HFFc6 (cell line): Measurements from ENCODE around the gene CDC42BPG. TPM values are rescaled to one million over a fixed set of nuclear protein-coding genes. Genes with fewer than 3 reads are reported as not detected.

Experiments used
- DNase-seq: peaks from one replicate; pipeline ENCODE4 v3.0.0-alpha.2; 2018
- H3K27ac Mint-ChIP-seq: 2 replicates; pipeline ENCODE4 v1.8.0; 2020; ENCODE audit warnings: mild to moderate bottlenecking, mixed read lengths
- H3K27me3 Mint-ChIP-seq: 2 replicates; pipeline ENCODE4 v1.8.0; 2021; ENCODE audit warnings: mild to moderate bottlenecking, moderate library complexity, mixed read lengths; ENCODE audit not compliant: insufficient read depth
- H3K36me3 Mint-ChIP-seq: 2 replicates; pipeline ENCODE4 v1.8.0; 2021; ENCODE audit warnings: low read depth, mixed read lengths
- H3K4me1 Mint-ChIP-seq: 2 replicates; pipeline ENCODE4 v1.8.0; 2020; ENCODE audit warnings: low read depth, mixed read lengths
- H3K4me3 Mint-ChIP-seq: 2 replicates; pipeline ENCODE4 v1.8.0; 2020; ENCODE audit warnings: mild to moderate bottlenecking, moderate library complexity, mixed read lengths
- H3K9me3 Mint-ChIP-seq: 2 replicates; pipeline ENCODE4 v1.8.0; 2020; ENCODE audit warnings: mild to moderate bottlenecking, mixed read lengths
- CTCF ChIP-seq: fragments of 200-600 bp; sonication (generic); IDR thresholded peaks from 2 replicates; pipeline ENCODE4 v1.5.0; 2021; ENCODE audit warnings: antibody characterized with exemption, mild to moderate bottlenecking
- total RNA-seq, 6 experiments: library from RNA; stranded (reverse); fragmentation: NEBNext Ultra II Directional; extraction: Animal tissue kit (Norgen Biotek cat#: 25700); gene quantifications; 2 replicates in 1 of 6; 3 replicates in 5 of 6; pipeline ENCODE4 v1.2.3, GENCODE V29; 2021

Gene CDC42BPG
- total RNA-seq, 6 experiments from 2014 or later, result 0.02 to 0.21 (median 0.05) TPM; not detected in 1

- peaks cover 32% of the 10 kb centered on the region for H3K36me3 Mint-ChIP-seq
- no peak for TF ChIP-seq CTCF
- no peaks in the 10 kb centered on the region for H3K9me3 Mint-ChIP-seq
- H3K27ac Mint-ChIP-seq, result peak within 1 kb of the TSS; percentile 98
- H3K4me1 Mint-ChIP-seq, result peaks cover 35% of the 10 kb centered on the region
- H3K4me3 Mint-ChIP-seq, result peak within 1 kb of the TSS; percentile 99
- peak; percentile 100 for DNase-seq
- peaks cover 8% of the 10 kb centered on the region for H3K27me3 Mint-ChIP-seq
These were observed 65.8 kb downstream of the CDC42BPG start, which contains the start of gene SF1 for GRCh38 chr11:64778473-64779298. SF1 (minus strand) TSS chr11:64778542; CDS start chr11:64778392, 150 bp downstream.

DNA sequence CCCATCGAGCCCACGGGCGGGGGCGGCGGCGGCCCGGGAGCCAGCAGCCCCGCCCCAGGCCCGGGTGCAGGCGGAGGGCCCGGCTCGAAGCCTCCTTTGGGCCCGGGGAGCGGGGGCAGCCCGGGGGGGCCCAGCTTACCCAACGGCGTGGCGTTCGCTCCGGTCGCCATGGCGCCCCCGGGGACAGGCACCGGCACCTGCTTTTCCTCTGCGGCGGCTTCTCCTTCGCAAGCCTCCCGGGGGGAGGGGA is 66.3 kb downstream of the CDC42BPG start:
- DNase-seq, result no peak
- H3K27ac Mint-ChIP-seq, result peak overlapping the region; percentile 98
- peaks cover 8% of the 10 kb centered on the region for H3K27me3 Mint-ChIP-seq
- TF ChIP-seq CTCF, result no peak
- H3K9me3 Mint-ChIP-seq, result no peaks in the 10 kb centered on the region
- peak overlapping the region; percentile 95 for H3K4me3 Mint-ChIP-seq
- H3K4me1 Mint-ChIP-seq, result peaks cover 35% of the 10 kb centered on the region
- peaks cover 38% of the 10 kb centered on the region for H3K36me3 Mint-ChIP-seq

DNA sequence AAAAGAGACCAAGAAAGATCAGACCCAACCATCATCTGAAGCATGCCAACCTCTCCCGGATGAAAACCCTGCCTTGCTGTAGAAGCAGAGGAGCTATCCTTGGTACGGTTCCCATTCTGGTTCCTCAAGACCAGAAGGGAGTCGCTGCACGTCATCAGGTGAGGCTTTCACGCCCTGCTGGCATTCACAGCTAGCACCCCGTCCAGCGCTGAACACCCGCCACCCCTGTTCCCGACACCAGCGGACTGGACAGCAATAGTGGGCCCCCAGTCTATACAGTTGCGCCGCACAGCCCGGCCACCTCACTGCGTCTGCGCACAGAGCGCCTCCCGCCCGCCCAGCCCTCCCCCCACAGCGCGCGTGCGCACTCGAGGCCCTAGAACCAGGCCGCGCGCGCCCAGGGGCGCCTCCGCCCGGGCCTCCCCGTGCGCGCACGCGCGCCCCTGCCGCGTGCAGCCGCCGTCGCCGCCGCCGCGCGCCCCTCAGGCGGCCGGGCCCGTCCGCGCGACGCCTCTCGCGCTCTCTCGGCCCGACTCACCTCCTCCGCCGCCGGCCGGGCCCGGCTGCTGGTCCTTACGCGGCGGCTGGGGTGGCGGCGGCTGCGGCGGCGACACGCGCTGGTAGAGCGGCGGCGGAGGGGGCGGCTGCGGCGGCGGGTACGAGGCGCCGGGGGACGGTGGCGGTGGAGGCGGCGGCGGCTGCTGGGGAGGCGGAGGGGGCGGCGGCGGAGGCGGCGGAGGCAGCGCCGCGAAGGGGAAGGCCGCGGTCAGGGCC is 66.8 kb downstream of the CDC42BPG start:
- Mint-ChIP-seq H3K9me3 (no peaks in the 10 kb centered on the region), H3K4me1 (peaks cover 38% of the 10 kb centered on the region), H3K27me3 (peaks cover 8% of the 10 kb centered on the region), H3K4me3 (peak overlapping the region; percentile 99), H3K27ac (peak overlapping the region; percentile 86), H3K36me3 (peaks cover 43% of the 10 kb centered on the region)
- TF ChIP-seq CTCF, result no peak
- peak; percentile 78 for DNase-seq

DNA sequence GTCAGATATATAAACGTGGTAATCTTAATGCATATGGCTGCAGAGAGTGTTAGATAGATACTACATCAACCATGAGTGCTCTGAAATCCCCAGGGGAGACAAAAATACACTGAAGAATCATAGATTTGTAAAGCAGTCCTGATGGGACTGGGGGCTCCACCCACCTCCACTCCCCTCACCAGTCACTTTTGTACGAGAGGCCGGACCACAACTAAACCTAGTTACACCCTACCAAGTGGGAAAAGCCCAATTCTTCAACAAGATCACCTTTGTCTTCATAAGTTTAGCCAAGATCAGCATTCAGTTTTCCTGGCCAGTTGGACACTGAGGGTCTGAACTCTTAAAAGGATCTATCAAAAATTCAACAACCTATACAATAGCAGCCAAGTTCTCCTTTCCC is 67.6 kb downstream of the CDC42BPG start:
- H3K27ac Mint-ChIP-seq, result peak overlapping the region; percentile 86
- H3K9me3 Mint-ChIP-seq, result no peaks in the 10 kb centered on the region
- no peak for TF ChIP-seq CTCF
- H3K4me1 Mint-ChIP-seq, result peaks cover 46% of the 10 kb centered on the region
- peaks cover 8% of the 10 kb centered on the region for H3K27me3 Mint-ChIP-seq
- peaks cover 51% of the 10 kb centered on the region for H3K36me3 Mint-ChIP-seq
- H3K4me3 Mint-ChIP-seq, result peak overlapping the region; percentile 99
- no peak for DNase-seq

DNA sequence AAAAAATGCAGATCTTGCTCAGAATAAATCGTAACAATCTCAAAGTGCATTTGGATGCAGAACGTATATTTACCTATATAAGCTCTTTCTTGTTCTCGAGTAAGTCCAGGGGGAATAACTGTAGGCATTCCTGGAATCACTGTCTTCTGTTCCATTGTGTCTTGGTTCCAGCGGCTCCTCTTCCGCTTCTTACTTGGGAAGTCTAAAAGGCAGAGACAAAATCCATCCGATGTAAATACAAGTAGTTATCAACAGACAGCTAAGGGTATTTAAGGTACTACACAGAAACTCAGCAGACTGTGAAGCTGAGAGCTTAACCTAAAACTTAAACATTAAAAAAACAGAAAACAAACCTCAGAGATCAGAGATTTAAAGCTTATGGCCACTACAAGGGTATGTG is 68.0 kb downstream of the CDC42BPG start:
- Mint-ChIP-seq H3K9me3 (no peaks in the 10 kb centered on the region), H3K27ac (peak overlapping the region; percentile 86; the same call in 1 of the 2 replicates), H3K4me1 (peaks cover 46% of the 10 kb centered on the region), H3K36me3 (peaks cover 55% of the 10 kb centered on the region), H3K4me3 (peak overlapping the region; percentile 99), H3K27me3 (peaks cover 8% of the 10 kb centered on the region)
- no peak for DNase-seq
- no peak for TF ChIP-seq CTCF
